GM19035 (cell line): Measurements from ENCODE around the gene IGSF3.
"Not testable (repeated sequence)": the region's sequence is repeated elsewhere in the genome, so short reads cannot be mapped to it uniquely, and the experiment has no call there.

Experiments
- ATAC-seq: cut with Tn5 transposase; IDR thresholded peaks from one replicate; pipeline ENCODE4 v1.9.1; 2021; ENCODE audit not compliant: unreplicated experiment

IGSF3 gene

DNA sequence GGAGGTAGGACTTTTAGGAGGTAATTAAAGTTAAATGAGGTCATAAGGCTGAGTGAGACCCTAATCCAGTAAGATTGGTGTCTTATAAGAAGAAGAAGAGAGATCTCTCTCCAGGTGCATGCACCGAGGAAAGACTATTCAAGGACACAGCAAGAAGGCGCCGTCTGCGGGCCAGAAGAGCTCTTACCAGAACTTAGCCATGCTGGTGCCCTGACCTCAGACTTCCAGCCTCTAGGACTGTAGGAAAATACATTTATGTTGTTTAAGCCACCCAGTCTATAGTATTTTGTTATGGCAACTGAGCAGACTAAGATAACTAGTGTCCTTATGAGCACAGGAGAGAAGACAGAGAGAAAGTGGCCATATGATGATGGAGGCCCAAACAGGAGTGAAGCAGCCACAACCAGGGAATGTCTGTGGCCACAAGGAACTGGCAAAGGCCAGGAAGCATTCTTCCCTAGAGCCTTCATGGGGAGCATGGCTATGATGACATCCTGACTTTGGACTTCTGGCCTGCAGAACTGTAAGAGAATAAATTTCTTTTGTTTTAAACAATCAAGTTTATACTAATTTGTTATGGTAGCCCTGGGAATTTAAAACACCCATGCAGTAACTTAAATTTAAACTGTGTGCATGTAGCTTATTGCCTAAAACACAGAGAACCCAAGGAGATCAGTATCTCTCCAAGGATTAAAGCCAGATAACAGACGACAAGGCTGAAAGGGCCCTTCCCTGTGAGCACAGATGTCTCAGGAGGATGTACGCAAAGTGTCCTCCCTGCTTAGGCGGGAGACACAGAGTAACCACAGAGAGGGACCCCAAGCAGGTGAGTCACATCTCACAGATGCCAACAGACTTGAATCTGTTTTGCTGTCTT, 86.8 kb downstream of the IGSF3 start:
- no peak for ATAC-seq

DNA sequence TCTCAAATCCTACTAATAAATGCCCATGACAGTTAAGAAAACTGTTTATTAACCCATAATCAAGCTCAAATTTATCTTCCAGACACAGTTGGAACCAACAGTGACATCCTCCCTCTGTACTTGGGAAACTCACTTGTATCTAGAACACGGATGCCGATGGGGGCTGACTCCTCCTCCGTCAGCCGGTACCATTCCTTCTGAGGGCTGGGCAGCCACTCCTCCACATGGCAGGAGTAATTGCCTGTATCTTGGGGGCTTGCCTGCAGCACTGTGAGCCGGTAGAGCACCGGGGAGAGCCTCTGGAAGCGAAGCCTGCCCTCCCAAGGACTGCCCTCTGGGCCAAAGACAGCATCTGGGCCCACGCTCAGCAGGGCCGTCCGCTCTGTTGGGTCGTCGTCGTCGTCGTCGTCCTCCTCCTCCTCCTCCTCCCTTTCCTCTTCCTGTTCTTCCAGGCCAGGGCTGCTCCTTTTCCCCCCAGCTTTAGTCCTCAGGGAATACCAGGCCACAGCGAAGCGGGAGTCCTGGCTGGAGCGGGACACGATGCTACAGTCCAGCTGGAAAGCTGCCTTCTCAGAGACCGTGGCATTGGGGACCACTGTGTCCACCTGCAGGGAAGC, 88.2 kb downstream of the IGSF3 start:
- ATAC-seq: no peak

DNA sequence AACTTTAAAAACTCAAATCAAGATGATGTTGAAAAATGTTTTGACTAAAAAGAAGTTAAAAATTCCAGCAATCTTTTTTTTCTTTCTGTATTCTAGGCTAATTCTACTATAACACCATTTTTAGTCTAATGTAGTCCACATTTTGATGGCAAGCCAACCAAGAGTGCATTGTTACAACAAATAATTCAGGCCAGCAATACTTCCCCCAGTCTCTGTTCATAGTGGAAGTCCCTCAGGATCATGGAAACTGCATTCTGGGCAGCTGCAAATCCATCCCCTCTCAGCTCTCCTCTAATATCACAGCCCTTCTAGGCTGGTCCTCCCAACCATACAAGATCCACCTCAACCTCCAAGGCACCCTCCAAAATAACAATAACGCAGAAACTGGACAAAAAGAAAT, 89.0 kb downstream of the IGSF3 start:
- no peak for ATAC-seq

DNA sequence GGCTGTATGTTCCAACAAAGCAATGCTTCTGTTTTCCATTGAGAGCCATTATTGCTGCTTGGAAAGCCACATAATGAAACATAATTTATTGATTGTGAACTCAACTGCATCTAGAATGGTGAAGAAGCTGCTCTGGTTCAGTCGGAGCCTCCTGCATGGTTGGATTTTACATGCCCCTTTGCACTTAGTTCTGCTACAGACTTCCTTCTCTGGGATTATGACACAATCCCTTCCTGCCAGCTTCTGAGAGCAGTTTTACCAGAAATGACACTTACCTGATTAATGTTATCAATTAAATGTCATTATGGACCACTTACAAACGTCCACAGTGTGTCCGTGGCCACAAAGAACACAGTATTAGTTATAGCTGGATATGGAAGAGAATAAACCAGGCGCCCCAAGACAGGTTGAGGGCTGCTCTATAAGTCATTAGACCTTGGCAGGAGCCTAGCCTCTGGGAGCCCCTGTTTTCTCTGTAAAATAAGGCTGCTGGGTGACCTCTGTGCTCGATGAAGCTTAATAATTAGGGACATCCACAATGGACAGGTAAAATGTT, 89.7 kb downstream of the IGSF3 start:
- no peak for ATAC-seq

DNA sequence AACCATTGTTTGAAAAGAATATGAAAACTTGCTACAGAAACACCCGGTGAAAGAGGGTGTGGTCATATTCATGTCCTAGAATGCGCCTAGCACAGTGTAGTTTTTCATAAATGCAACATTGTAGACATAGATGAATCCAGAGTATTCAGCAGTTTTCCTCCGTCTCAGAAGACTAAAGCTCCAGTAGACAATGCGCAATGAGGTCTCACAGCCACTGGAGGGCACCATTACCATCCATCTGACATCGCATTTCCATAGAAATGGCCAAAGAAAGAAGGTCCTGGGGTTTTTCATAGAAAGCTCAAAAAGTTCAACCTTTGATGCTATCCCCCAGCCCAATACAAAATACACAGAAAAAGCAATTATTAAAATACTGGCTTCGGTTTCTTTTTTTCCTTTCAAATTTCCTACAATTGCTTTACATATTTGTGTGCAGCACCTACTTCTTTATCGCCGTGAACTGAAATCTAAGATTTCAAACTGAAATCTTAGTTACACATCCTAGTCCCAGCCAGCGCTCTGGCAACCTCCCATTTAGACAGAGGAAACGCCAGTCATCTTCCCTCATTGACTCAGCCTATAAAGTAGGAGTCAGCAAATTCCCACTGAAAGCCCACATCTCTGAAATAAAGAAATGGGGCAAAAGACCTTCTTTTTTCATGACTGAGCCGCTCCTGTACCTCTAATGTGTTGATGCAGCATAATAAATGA, 92.8 kb downstream of the IGSF3 start:
- ATAC-seq: no peak

DNA sequence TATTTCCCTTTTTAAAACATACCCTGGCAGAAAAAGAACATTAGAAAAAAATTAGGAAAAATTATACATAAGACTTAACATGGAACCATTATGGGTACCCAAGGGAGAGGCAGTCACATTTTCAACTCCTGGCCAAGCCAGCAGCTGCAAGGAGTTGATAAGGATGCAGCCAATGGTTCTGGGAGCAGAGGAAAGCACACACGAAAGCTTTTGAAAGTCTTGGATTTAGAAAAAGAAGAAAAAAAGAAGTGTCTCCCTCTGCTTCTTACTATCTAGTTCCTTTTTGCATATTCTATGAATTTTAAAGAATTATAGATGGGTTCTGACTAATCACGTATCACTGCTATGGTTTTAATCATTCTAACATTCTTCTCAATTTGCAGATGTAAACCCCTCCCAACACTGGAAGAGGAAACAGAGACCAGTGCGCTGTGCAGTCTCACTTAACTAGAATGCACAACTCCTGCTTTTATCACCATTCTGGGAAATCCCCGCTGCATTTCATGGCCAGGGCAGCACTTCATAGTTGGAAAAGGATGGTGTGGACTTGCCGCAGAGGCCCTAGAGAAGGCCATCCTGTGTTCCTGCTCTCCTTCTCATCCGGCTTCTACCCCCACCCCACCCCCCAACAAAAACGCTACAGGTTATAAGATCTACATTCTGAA, 94.0 kb downstream of the IGSF3 start:
- no peak for ATAC-seq

DNA sequence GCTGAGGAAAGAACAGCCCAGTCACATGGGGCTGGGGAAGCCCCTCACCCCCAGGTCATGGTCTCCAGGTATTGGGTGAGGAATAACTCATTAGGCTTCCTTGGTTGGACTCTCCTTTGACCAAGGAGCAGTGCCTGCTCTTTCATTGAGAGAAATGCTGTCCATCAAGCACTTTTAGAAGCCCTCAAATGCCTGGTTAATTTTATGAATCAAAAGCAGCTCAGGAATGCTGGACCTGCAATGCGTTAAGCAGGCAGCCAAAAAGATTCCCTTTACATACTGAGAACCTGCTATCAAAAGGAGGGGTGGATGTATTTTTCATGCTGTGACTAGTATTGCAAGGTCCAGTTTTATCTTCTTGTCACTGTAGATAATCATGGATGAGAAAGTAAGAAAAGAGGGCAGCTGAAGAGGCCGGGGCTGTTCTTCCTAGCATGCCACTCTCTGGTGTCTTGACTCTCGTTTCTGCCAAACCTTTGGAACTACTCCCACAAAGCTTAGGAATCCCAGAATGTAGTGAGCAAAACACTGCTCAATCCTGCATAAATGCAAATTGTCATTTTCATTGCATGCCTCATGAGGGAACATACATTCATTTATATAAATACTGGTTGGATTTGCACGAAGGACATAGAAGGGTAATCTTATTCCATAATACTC, 94.6 kb downstream of the IGSF3 start:
- ATAC-seq: no peak

DNA sequence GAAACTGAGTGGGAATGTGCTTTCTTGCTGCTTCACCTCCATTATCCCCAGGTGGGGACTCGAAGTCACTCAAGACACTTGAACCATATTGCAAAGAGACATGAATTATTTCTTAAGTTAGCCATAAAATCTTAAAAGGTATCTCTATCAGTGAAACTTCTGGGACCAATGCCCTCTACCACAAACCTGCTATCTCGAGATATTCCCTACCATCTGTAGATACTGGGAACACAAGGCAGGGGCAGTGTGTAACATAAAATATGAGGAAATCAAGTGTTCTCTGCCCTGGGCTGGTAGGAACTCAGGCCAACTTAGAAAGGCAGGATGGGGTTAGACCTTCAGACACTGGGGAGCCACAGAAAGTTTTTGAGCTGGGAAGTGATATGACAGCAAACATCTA, 95.4 kb downstream of the IGSF3 start:
- no peak for ATAC-seq

DNA sequence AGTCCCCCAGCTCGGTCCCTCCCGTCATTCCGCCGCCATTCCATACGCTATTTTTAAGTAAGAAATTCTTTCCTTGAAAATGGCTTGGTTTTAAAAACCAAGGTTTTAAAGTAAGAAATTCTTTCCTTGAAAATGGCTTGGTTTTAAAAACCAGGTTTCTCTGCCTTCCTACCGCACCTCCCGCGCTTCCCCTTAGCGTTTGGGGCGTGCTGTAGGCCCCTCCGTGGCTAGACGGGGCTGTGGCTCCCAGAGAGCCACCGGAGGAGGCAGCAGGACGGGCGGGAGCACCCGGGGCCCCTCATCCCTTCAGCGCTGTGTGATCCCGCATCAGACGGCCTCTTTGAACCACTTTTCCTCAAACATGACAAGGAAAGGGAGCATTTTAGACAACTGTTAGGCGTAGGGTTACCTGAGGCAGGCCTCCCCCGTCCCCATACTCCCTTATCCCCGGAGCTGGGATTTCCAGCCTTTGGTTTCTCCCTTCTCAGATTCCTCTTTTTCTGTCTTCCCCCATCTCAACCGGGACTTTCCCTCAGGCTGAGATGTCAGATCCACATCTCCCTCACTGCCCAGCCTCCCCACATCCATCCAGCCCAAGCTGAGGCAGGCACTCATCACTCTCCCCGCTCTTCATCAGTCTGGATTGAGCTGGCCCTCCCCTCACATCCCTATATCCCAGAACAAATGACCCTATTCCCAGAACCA, 96.2 kb downstream of the IGSF3 start:
- no peak for ATAC-seq

DNA sequence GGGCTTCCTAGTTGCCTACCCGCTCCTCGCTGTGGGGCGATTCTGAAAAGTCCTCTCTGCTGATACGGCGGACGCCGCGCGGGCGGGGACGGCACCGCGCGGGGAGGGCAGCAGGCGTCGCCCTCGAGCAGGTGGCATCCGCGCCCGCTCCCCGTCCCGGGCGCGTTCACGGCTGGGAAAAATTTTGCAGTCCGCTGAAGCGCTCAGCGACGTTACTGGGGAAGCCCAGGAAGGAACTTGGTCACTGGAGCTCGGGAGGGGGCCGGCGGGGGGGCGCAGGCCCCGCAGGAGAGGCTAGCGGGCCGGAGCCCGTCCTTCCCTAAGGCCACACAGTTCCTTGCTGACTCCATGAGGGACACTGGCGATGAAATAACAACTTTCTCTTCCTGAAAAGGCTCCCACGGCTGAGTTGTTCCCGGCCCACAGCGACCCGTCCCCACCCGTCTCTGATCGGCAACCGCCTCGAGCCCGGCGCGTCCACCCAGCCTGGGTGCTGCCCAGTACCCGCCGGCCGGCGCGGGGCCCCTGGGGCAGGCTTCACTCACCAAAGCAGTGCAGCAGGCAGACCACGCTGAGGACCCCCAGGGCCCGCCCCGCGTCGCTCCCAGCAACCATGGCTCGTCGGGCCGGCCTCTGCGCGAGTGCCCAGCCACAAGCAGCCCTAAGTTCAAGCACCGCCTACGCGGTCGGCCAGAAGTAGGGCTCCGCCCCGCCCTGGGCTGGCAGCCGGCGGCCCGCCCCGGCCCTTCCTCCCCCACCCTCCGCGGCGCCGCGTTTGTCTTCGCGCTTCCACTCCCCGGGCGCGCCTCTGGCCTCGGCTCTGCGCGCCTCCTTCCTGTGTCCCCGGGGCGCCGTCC, 96.9 kb downstream of the IGSF3 start, which contains the start of gene CD58:
CD58 (minus strand) TSS at position 669 of the 857 bp plus-strand sequence; CDS start at position 615, 54 bp downstream.
- ATAC-seq: peak; percentile 64

DNA sequence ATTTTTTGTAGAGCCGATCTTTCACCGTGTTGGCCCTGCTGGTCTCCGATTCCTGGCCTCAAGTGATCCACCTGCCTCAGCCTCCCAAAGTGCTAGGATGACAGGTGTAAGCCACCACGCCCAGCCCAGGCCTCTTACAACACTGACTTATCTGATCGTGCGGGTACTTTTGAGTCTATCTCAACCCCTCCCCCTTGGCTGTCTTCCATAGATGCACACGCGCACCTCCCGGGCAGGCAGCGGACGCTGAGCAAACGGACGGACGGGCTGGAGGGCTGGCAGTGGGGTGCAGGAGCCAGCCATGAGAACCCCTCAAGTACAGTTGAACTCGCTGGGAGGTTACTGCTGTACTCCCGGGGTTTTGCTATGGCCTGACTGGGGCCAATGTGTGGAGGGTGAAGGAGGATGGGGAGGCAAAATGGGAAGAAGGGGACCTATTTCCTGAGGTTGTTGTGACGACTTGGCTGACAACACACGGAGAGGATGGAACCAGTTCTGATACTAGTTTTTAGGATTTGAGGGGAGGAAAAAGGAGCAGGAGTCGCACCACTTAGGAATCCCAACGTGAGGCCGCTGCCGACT, 97.7 kb downstream of the IGSF3 start:
- peak; percentile 21 for ATAC-seq

DNA sequence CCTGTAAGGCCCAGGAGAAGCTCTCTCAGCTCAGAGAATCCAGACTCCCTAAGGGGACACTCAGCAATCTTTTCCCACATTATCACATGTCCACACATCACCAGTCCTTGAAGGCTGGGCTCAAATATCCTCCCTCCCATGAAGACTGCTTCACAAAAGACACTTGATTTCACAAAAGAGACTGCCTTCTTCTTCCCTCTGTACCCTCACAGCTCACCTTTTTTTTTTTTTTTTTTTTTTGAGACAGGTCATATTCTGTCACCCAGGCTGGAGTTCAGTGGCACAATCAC, 98.2 kb downstream of the IGSF3 start:
- no peak for ATAC-seq

DNA sequence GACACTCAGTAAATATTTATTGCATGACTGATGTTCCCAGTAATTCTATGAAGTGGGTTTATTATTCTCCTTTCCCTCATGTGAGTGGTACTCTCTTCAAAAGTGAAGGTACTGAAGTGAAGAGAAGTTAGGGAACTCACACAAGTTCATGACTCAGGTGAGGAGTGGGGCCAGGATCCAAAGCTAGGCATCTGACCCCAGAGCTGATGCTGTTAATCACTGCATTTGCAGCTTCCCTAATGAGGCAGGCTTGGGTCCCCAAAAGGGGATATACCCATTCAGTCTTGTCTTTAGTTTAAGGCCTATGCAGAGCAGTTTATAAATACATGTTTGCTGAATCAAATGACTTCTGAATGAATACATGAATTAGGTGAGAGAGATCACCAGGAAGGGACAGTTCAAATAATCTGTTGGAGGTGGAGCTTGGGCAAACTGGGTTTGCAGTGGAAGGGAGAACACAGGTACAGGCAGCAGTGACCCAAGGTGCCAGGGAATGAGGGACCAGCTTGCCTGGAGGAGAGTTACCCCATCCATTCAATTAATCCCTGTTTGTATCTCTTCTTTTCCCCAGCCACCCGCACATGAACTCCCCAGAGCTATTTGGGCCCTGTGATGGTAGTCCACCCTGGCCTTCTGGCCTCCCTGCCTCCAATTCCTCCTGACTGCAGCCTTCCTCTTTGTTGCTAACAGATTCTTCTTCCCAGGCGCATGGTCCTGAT, 98.7 kb downstream of the IGSF3 start:
- no peak for ATAC-seq

DNA sequence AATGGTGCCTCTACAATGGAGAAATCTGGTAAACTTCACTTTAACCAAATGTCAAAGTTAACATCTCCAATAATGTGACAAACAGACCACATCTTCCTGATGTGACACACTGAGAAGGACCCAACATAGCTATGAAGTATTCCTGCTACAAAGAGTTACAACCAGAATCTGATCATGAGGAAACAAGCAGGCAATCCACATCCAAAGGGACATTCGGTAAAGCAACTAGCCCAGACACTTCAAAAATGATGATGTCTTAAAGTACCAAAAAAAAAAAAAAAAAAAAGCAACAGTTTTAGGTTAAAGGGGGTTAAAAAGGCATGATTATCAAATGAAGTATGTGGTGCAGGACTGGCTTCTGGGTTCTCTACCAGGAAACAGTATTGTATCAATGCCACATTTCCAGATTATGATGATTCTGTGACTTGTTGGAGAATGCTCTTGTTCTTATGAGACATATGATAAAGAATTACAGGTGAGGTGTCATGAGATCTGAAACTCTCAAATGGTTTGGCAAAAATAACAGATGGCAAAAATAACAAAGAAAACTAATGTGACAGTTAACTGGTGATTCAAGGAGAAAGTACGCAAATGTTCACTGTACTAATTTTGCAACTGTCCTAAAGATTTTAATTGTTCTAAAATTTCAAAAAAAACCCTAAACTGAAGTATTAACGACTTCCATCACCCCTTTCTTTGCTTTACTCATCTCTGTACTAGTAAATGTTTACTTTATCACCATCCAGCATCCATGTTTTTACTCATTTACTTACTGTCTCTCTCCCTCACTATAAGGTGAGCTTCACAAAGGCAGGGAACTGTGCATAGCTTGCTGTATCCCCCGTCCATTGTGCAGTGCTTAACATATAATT, 99.5 kb downstream of the IGSF3 start:
- no peak for ATAC-seq

DNA sequence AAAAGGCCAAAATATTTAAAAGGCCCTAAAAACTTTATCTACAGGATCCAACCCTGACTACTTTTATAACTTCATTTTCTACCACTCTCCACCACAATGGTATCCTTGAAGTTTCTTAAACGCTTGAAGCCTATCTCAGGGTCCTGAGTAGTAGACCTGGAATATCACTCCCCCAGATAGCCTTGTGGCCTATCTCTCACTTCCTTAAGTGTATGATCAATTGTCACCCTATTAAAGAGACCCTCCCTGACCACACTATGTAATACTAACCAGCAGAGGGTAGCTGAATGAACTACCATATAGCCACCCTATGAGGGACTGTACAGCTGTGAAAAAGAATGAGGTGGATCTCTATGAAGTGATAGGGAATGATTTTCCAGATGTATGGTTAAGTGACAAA, 102.3 kb downstream of the IGSF3 start:
- ATAC-seq: no peak

DNA sequence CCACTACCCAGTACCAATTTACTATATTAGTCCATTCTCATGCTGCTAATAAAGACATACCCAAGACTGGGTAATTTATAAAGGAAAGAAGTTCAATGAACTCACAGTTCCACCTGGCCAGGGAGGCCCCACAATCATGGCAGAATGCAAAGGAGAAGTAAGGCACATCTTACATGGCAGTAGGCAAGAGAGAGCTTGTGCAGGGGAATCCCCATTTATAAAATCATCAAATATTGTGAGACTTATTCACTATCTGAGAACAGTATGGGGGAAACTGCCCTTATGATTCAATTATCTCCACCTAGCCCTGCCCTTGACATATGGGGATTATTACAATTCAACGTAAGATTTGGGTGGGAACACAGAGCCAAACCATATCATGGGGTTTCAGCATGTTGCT, 103.1 kb downstream of the IGSF3 start:
- ATAC-seq: no peak

DNA sequence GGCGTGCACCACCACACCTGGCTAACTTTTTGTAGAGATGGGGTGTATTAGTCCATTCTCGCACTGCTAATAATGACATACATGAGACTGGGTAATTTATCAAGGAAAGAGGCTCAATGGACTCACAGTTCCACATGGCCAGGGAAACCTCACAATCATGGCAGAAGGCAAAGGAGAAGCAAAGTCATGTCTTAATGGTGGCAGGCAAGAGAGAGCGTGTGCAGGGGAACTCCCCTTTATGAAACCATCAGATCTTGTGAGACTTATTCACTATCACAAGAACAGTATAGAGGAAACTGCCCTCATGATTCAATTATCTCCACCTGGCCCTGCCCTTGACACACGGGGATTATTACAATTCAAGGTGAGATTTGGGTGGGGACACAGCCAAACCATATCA, 105.1 kb downstream of the IGSF3 start:
- ATAC-seq: not testable (repeated sequence)
